SK-MEL-5 (cell line): Measurements from ENCODE around the gene PIEZO1. TPM values are rescaled to one million over a fixed set of nuclear protein-coding genes. Genes with fewer than 3 reads are reported as not detected.
A peak's percentile ranks its signal among the peaks of the same experiment; 100 is the strongest.

Experiments used
- DNase-seq: peaks from one replicate; pipeline ENCODE4 v3.0.0-alpha.2; 2016; ENCODE audit warnings: low read depth, low spot score
- in situ Hi-C: cut with HindIII; loops from 2 replicates; pipeline ENCODE4 v1.10.0; 2016; ENCODE audit warnings: low sequenced_read_pairs, high pct_unique_total_duplicates, low pct_unique_long_range_greater_than_20kb
- total RNA-seq: library from RNA; depleted of rRNA; stranded (reverse); fragments of >200 nt; shearing (Covaris generic); gene quantifications from 2 replicates; pipeline ENCODE4 v1.2.3, GENCODE V29; 2014

PIEZO1 gene
- total RNA-seq, 1 experiment from 2014 or later = 44.1 TPM

DNA sequence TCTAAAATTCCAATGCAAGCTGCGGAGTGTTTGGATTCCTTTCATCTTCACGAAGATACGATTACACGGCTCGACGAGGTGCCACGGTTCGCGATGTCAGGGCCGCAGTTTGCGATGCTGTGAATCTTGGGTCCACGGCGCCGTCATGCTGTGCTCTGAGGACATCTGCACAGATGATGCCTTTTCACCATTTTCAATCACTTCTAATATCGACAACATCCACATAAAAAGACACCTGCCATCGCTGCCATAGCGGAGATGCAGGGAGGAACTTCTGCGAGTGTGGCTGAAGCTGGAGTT, 33.5 kb upstream of the PIEZO1 start:
- in situ Hi-C loops = no loop called here
- DNase-seq = no peak

- in situ Hi-C loops = no loop called here
These were observed 33.0 kb upstream of the PIEZO1 start for GRCh38 chr16:88817785-88818574.

DNA sequence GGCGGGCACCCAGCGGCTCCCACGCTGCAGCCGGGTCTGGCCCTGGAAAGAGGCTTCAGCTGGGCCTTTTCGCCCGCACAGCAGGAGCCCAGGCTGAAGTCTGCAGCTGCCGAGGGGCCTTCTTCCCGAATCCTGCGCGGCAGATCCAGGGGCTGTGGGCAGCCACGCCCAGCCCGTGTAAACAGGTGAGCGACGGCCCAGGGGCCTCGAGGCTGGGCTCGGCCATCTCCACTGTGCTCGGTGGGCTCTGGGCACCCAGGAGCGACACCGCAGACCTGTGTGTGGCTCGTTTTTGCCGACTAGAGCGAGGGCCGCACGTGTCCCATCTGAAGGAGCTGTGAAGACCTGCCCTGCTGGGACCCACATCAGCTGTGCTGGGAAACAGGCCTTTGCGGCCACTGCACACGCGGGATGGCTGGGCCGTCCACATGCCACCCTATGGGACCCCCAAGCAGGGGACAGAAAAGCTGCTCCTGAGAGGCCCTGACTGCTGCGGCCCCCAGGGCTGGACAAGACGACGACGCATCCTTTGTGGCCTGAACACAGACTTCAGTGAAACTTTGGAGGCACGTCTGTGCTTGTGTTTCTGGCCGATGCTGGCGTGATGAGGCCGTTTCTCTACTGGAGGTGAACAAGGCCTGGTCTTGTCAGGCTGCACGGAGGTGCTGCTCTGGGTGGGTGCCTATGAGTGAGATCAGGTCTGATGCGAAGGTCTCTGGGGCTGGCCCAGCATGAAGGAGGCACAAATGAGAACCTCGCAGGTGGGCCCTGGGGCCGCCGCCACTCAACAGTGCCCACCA, 31.9 kb upstream of the PIEZO1 start:
- in situ Hi-C loops = no loop called here
- no peak for DNase-seq

More at GRCh38 chr16:88817785-88818574, 33.0 kb upstream of the PIEZO1 start:
- no peak for DNase-seq

GRCh38 chr16:88815901-88816589, 31.0 kb upstream of the PIEZO1 start:
- in situ Hi-C loops = no loop called here
- DNase-seq = peak; percentile 45

- no peak for DNase-seq
- in situ Hi-C loops = no loop called here
These were observed 30.2 kb upstream of the PIEZO1 start for GRCh38 chr16:88815227-88815626.

DNA sequence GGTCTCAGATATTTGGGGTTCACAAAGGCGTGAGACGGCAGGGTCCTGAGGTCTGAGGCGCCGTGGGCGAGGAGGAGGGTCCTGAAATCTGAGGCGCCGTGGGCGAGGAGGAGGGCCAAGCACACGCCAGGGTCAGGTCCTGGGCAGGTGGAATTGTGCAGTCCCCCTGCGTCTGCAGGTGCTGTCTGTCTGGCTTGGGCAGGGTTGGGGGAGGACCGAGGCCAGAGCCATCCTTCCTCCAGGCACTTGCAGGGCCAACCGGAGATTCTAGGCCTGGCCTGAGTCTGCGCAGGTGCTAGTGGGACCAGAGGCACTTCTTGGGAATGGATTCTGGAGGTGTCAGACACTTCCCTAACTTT, 29.1 kb upstream of the PIEZO1 start:
- DNase-seq = no peak
- in situ Hi-C loops = no loop called here

GRCh38 chr16:88813269-88814143, 28.5 kb upstream of the PIEZO1 start:
- DNase-seq = no peak
- in situ Hi-C loops = no loop called here

DNA sequence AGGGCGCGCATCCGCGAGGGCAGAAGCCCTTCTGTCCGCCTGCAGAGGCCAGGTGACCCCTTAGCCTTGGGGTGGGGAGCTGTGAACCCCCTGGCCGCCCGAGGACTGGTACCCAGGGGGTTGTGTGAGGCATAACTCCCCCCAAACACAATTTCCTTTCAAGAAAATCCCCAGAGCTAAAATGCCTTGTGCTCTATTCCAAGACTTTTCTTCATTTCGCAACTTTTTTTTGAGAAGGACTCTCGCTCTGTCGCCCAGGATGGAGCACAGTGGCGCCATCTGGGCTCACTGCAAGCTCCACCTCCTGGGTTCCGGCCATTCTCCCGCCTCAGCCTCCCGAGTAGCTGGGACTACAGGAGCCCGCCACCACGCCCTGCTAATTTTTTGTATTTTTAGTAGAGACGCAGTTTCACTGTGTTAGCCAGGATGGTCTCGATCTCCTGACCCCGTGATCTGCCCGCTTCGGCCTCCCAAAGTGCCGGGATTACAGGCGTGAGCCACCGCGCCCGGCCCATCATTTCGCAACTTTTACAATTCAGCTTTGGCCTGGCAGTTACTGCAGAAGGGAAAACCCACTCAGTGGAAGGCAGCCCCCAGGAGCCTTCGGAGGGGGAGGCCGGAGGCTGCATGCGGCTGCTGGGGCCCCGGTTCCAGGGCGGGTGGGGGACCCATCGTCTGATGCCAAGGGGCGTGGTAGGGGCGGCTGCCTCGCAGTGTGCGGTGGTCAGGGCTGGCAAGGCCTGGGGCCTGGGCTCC, 27.7 kb upstream of the PIEZO1 start:
- DNase-seq = peak; percentile 32
- in situ Hi-C loops = no loop called here

DNA sequence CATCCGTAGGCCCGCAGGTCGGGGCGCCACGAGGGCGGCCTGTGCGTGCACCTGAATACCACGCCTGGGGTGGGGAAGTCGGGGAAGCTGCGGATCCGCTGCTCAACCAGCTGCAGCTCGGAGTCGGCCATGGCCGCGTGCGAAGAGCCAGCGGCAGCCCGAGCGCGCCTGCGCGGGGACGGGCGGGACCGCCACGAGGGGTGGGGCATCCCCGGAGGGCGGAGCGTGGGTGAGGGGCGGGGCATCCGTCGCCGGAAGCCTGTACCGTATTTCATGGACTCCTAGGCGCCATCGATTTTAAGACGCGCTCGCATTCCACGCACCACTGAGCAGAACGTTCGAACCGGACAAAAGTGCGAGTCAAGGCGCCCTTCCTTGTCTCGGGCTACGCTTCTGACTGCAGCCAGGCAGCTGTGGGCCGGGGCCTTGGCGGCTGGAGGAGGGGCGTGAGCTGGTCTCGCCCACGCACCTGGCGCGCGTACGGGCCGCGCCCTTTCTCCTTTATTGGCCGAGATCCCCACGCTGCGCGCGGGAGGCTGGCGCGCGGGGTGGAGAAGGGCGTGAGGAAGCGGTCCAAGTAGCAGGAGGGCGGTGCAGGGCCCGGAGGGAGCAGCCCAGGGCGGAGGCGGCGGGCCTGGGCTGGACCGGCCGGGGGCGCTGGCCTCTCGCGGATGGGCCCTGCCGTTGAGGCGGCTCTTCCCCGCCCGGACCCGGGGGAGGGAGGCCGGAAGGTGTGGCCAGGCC, 26.9 kb upstream of the PIEZO1 start, which contains the start of gene APRT:
Gene APRT, minus strand, starts transcription at position 160 of the 744 bp plus-strand sequence. Its CDS starts 29 bp downstream, at position 131.
- DNase-seq = peak; percentile 86
- in situ Hi-C loops = no loop called here

DNA sequence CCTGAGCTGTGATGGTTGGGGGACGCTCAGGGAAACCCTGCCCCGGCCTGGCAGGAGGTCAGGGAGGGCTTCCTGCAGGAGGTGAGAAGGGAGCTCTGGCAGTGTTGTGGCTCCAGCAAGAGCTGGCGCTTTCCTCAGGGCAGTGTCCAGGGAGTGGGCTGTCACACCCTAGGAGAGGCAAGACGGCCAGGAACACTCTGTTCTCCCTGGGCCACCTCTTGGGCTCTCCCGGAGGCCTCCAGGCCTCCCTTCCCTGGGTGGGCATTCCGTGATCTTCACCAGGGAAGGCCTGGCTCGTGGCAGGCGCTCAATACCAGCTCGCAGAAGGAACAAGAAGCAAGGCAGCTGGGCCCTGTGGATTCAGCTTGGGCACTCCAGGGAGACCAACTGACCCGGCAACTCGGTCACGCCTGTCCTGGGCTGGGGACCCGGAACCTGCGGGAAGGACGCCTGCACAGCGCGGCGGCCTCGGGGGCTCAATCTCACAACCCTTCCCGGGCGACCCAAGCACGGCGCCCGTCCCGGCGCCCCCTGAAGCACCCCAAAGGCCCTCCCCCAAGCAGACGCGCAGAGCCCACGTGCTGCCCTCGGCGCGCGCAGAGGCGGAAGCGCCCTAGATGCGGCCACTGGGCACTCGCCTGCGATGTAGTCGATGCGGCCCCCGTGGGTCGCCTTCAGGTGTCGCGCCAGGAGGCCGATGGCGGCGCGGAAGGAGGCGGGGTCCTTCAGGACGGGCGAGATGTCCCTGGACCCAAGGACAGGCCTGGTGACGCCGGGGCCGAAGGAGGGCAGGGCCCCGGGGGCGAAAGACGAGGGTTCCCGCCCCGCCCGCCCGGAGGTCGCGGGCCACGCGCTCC, 26.1 kb upstream of the PIEZO1 start:
- in situ Hi-C loops = no loop called here
- DNase-seq = peak; percentile 72

DNA sequence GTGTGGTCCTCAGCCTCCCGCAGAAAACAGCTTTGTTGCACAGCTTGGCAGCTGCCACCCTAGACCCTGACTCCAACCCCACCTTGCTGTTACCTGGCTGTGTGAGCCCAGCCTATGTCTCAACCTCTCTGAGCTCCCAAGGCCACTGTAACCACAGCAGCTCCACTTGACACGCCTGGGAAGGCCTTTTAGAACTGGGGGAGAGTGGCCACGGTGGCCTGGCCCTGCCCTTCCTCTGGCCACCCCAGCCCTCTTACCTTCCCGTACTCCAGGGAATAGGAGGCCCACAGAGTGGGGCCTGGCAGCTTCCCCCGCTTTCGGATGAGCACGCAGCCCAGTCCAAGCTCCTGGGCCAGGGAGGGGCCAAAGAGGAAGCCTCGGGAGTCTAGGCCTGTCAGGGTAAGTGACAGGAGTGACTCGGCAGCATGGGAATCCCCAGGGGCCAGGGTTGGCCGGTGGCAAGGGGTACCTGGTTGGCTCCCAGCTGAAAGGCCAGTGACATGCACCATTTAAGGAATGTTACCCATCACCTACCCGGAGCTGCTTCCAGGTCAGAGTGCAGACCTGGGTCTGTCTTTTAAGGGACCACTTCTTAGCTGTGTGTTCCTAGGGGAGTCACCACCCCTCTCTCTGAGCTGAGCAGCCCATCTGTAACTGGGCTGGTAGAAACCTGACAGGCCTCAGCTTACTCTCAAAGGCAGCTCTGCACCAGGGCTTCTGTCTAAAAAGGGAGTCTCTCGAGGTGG, 25.3 kb upstream of the PIEZO1 start:
- in situ Hi-C loops = no loop called here
- DNase-seq = no peak

- in situ Hi-C loops = no loop called here
- DNase-seq = no peak
These were observed 24.7 kb upstream of the PIEZO1 start for GRCh38 chr16:88809676-88810165.

- DNase-seq = no peak
- in situ Hi-C loops = no loop called here
These were observed 24.2 kb upstream of the PIEZO1 start for GRCh38 chr16:88809068-88809675.

GRCh38 chr16:88807626-88808453, 22.8 kb upstream of the PIEZO1 start:
- in situ Hi-C loops = no loop called here
- DNase-seq = no peak
